Posterior vena cava (tissue), 2 donors: ENCODE measurements around the gene SLC4A8. TPM values are rescaled to one million over a fixed set of nuclear protein-coding genes. Genes with fewer than 3 reads are reported as not detected.
"Not testable (repeated sequence)": the region's sequence is repeated elsewhere in the genome, so short reads cannot be mapped to it uniquely, and the experiment has no call there.

Source experiments
- DNase-seq: peaks from one replicate; pipeline ENCODE4 v3.0.0-alpha.2; 2020; ENCODE audit warnings: low spot score
- intact Hi-C, 2 donors: fragments of 100-400 bp; cut with DNase I; formaldehyde crosslinking; loops; one replicate each; pipeline versions ENCODE4 v1.14.1 to v1.14.2; 2022 to 2023
- total RNA-seq, 2 donors: library from RNA; stranded (reverse); fragmentation: NEBNext Ultra II Directional; extraction: Animal tissue kit (Norgen Biotek cat#: 25700); gene quantifications; one replicate each; pipeline ENCODE4 v1.2.1, GENCODE V29; 2021
- donor health status: DM: yes; HTN: yes; CAD: no.
- donor health status: DM: yes; HTN: yes; CAD: no.

Gene SLC4A8
- total RNA-seq, 2 donors from 2014 or later, result 0.79 to 1.4 TPM

GRCh38 chr12:51515037-51515436 is 90.4 kb downstream of the SLC4A8 start:
- intact Hi-C loops, result not testable (repeated sequence)

DNA sequence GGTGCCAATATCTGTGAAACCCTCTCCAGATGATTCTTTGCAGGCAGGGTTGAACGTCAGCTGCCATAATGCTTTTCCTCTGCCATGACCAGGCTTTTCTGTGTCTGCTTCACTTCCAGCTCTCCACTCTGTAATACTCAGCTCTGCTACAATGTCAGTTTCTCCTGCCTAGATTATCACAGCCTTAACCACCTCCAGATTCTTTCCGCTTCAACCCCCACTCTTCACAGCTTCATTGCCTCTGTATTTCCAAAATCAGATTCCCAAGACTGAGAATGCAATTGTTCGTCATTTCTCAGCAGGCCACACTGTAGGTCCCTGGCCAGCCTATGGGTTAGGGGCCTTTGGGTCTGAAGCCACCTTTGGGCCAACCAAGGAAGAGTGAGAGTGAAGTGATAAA is 92.7 kb downstream of the SLC4A8 start:
- intact Hi-C loops, result no loop called here
- no peak for DNase-seq

More at GRCh38 chr12:51515037-51515436, 90.4 kb downstream of the SLC4A8 start:
- not testable (repeated sequence) for DNase-seq

- DNase-seq, result peak; percentile 13
Observed at GRCh38 chr12:51517800-51518199, 93.2 kb downstream of the SLC4A8 start.

DNA sequence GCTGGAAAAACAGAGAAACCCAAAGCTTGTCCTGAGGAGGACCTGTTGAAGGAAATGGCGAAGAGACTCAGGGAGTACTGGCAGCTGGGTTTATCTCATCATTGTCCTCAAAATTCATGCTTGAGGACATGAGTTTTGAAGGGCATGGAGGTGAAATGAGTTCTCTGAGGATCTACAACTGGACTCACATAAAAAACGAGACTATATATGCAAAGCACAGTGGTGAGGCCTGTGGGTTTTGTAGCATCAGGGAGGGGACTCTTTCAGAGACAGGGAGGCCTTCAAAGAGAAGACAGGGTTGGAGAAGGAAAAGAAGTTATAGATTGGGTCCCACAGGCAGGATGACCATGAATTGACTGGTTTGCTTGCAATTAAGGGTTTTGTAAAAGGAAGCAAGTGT is 95.1 kb downstream of the SLC4A8 start:
- no peak for DNase-seq
- intact Hi-C loops, result no loop called here

More at GRCh38 chr12:51517800-51518199, 93.2 kb downstream of the SLC4A8 start:
- intact Hi-C loops, result no loop called here

DNA sequence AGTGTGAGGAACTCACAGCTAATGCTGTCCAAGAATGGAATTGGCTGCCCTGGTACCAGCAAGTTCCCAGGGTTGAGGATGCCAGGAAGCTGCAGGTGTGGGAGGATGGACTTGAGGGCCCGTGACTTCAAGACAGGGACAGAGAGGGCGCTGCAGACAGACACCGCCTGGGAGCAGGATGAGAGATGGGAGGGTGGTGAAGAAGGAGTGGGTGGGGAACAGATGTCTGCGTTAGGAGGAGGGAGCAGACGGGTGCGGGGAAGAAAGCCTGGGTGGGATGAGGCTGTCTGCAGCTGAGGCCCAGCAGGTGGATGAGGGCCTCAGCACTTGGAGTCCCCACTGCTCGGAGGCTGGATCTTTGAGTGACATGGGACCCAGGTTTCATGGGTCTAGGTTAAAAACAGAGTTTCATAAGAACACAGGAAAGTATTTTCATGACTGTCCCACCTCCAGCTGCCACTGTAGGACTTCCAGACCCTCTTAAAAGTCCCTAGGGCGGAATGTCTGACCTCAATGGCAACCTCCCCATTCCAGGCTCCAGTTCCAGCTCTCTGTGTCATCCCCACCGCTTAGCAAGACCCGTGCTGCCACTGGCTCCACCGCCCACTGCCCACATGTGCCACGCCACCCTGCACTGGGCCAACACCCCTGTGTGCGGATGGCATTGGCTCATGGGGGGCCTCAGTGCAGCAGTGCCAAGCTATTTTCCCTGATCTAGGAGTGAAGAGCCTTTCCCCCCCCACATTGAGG is 96.1 kb downstream of the SLC4A8 start:
- intact Hi-C loops, result no loop called here
- peak; percentile 54 for DNase-seq

- intact Hi-C loops, result no loop called here
Observed at GRCh38 chr12:51521554-51522276, 97.1 kb downstream of the SLC4A8 start.

DNA sequence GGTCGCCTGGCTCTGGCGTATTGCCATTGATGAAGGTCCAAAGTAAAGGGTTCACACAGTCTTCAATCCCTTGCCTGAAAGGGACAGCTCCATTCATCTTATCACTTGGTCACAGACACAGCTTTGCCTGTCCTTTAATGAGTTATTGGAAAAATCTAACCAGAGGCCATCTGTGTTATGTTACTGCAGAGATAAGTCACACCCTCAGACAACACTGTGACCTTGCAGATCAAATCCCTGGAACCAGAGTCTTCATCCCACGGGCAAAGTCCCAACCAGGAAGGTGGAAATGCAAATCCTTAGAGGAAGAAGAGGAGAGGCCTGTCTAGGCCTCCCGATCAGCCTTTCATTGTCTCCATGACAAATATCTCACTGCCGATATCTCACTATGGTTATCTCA is 98.1 kb downstream of the SLC4A8 start:
- DNase-seq, result no peak
- intact Hi-C loops, result no loop called here

More at GRCh38 chr12:51521554-51522276, 97.1 kb downstream of the SLC4A8 start:
- DNase-seq, result peak; percentile 38

DNA sequence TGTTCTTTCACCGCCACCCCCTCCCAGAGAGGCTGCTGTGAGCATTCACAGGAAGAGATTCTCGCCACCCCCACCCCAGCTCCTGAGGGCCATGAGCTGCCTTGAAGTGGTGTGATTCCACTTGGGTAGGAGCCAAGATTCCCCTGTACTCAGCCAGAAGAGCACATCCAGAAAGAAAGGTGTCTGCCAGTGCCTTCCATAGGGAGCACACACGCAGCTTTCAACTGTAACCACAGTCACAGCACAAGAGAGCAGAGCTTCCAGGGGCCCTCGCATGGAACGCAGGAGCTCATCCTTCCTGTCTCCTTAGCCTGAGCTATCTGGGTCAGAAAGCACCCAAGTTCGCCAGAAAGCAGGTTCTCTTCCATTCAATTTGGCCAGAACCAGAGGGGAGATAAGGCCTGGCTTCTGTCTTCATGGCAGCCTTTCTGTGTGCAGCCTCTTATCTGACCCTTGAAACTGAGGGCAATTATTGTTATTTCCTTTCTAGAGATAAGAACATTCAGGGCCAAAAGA is 99.8 kb downstream of the SLC4A8 start:
- intact Hi-C loops, result no loop called here
- DNase-seq, result no peak

GRCh38 chr12:51525518-51525917 is 100.9 kb downstream of the SLC4A8 start:
- intact Hi-C loops, result no loop called here

DNA sequence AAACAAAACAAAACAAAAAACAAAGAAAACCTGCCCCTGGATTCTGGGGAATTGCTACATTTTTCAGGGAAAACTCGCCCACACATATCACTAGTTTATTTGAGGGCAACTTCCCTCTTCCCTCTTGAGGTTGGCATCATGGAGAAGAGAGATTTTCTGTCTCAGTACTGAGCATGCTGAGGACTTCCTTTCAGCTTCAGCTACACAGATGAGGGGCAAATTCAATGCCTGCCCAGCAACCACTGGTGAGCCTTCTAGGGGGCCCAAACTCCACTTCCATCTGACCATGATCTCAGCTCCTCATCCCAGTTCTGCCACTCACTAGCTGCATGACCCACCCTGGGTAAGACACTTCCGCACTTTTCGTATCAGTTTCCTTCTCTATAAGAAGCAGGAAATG is 103.3 kb downstream of the SLC4A8 start:
- no peak for DNase-seq
- intact Hi-C loops, result no loop called here

More at GRCh38 chr12:51525518-51525917, 100.9 kb downstream of the SLC4A8 start:
- no peak for DNase-seq

DNA sequence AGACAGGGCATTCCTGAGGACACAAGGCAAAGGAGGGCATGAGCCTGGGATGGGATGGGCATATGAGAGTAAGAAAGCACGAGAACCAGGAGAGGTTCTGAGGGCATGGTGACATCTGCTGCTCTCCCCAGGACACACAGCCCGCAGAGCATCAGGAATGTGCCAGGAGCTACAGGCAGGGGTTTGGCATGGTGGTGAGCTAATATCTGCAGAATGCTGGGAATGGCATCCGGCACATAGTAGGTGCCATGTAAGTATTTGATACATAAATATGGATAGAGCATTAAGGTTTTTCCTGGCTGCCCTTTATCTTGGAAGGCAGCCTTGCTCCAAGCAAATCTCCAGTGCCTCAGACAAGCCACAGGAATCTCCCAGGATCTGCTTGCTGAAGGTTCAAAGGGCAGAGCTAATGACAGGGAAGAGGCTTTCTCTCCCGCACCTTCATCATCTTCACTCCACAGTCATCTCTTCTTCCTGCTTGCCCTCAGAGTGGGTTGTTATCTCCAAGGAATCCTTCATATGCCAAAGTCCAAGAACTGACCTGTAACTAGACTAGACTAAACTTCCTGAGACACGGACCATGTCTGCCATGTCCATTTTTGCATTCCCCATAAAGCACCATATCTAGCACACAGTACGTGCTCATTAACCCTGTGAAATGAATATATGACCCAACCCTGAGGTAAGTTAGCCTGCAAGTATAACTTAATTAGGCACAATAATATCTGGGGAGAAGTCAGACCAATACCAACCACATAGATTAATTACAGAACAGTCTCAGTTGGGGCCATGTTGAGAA is 104.4 kb downstream of the SLC4A8 start:
- no peak for DNase-seq
- intact Hi-C loops, result no loop called here

GRCh38 chr12:51529651-51529970 is 105.0 kb downstream of the SLC4A8 start:
- no peak for DNase-seq
- intact Hi-C loops, result no loop called here

GRCh38 chr12:51530208-51530607 is 105.6 kb downstream of the SLC4A8 start:
- intact Hi-C loops, result no loop called here
- DNase-seq, result no peak

DNA sequence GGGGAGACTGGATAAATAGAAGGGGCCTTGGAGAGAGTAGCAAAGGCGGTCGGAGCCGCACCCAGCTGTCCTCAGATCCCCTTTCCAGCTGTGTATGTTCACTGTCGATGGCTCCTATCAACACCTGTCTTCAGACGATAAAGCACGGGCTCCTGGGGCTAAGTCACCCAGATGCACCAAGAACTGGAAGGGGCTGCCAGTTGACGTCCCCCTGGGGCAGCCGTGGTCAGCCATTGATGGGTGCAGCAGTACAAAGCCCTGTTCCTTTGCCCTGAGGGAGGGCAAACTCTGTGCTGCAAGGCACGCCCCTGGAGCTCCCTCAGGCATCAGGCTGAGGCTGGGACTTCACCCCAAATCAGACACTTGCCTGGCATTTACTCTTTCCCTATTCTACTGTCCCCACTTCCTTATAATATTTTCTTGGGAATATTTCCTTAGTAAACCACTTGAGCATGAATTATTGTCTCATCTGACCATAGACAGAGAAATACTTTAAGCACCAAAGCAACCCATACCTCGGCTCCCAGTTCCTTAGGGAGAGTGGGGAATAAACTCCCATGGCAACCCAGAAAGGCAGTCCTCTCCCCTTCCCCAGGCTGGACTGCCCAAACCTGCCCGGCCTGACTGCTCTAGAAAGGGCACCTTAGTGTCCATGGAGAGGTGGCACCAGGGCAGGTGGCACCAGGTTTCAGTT is 106.8 kb downstream of the SLC4A8 start:
- intact Hi-C loops, result no loop called here
- DNase-seq, result no peak

DNA sequence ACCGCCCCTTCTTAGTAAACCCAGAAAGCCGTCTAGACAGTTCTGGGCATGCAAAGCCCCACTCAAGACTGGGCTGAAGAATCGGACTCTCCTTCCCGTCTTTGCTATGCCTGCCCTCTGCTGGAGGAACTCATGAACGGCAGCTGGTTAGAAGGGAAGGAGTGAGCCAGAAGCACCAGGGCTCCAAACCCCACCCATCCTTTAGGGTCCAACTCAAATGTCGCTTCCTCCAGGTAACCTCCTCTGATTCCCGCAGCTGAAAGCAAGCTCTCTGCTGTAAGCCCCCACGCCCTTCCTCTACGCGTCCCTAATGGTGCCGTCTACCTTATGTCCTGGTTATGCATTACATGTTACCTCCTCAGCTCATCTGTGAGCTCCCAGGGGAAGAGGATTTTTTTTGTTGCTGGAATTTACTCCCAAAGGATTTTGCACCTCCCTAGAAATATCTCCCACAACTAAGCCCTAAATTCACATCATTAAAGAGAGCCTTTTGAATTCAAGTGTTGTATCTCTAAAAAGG is 107.4 kb downstream of the SLC4A8 start:
- intact Hi-C loops, result no loop called here

GRCh38 chr12:51533799-51534198 is 109.2 kb downstream of the SLC4A8 start:
- intact Hi-C loops, result no loop called here
- DNase-seq, result no peak

More for the DNA sequence above, 107.4 kb downstream of the SLC4A8 start:
- peak; percentile 85 for DNase-seq

- peak; percentile 41 for DNase-seq
- intact Hi-C loops, result no loop called here
Observed at GRCh38 chr12:51534216-51535074, 109.8 kb downstream of the SLC4A8 start.

GRCh38 chr12:51536159-51536558 is 111.5 kb downstream of the SLC4A8 start:
- DNase-seq, result no peak
- intact Hi-C loops, result no loop called here
